Progenitor cell of endocrine pancreas (in vitro differentiated cells): ENCODE data around the gene SERPINB6. TPM values are rescaled to one million over a fixed set of nuclear protein-coding genes. Genes with fewer than 3 reads are reported as not detected.
"Not testable (repeated sequence)": the region's sequence is repeated elsewhere in the genome, so short reads cannot be mapped to it uniquely, and the experiment has no call there.

Experiments used
- DNase-seq: peaks from one replicate; pipeline ENCODE4 v3.0.0; 2021; ENCODE audit warnings: low spot score; ENCODE audit not compliant: unreplicated experiment
- H3K27ac Mint-ChIP-seq: 2 replicates; pipeline ENCODE4 v1.8.0; 2021; ENCODE audit warnings: mild to moderate bottlenecking, moderate library complexity, mixed read lengths
- H3K27me3 Mint-ChIP-seq: 2 replicates; pipeline ENCODE4 v1.8.0; 2021; ENCODE audit warnings: mixed read lengths
- H3K36me3 Mint-ChIP-seq: 2 replicates; pipeline ENCODE4 v1.8.0; 2022; ENCODE audit warnings: mixed read lengths; ENCODE audit not compliant: insufficient read depth
- H3K4me1 Mint-ChIP-seq: 2 replicates; pipeline ENCODE4 v1.8.0; 2021; ENCODE audit warnings: low read depth, mixed read lengths
- H3K4me3 Mint-ChIP-seq: 2 replicates; pipeline ENCODE4 v1.8.0; 2021; ENCODE audit warnings: low read depth, mild to moderate bottlenecking, moderate library complexity, mixed read lengths
- H3K9me3 Mint-ChIP-seq: 2 replicates; pipeline ENCODE4 v1.8.0; 2021; ENCODE audit warnings: low read depth, mixed read lengths
- CTCF ChIP-seq: fragments of 200-600 bp; sonication (generic); IDR thresholded peaks from one replicate; pipeline ENCODE4 v1.5.0; 2021; ENCODE audit warnings: antibody characterized with exemption, mild to moderate bottlenecking; ENCODE audit not compliant: unreplicated experiment
- total RNA-seq: library from RNA; stranded (reverse); gene quantifications from 2 replicates; pipeline ENCODE4 v1.2.1, GENCODE V29; 2021

The SERPINB6 gene
- total RNA-seq, 1 donor from 2014 or later = 226 TPM

GRCh38 chr6:2976571-2977085 is 5.3 kb upstream of the SERPINB6 start:
- TF ChIP-seq CTCF = no peak
- Mint-ChIP-seq H3K36me3 (no peaks in the 10 kb centered on the region), H3K27me3 (peaks cover 5% of the 10 kb centered on the region), H3K4me3 (no peak overlapping the region), H3K27ac (no peak overlapping the region), H3K9me3 (no peaks in the 10 kb centered on the region), H3K4me1 (peaks cover 27% of the 10 kb centered on the region)
- no peak for DNase-seq

GRCh38 chr6:2976060-2976459 is 4.7 kb upstream of the SERPINB6 start:
- Mint-ChIP-seq H3K4me3 (no peak overlapping the region), H3K9me3 (no peaks in the 10 kb centered on the region), H3K4me1 (peaks cover 22% of the 10 kb centered on the region), H3K27me3 (peaks cover 5% of the 10 kb centered on the region), H3K27ac (no peak overlapping the region), H3K36me3 (no peaks in the 10 kb centered on the region)
- no peak for DNase-seq
- TF ChIP-seq CTCF = no peak

GRCh38 chr6:2973676-2974075 is 2.3 kb upstream of the SERPINB6 start:
- H3K27me3 Mint-ChIP-seq = peaks cover 5% of the 10 kb centered on the region
- no peak overlapping the region for H3K27ac Mint-ChIP-seq
- H3K4me3 Mint-ChIP-seq = no peak overlapping the region
- H3K36me3 Mint-ChIP-seq = no peaks in the 10 kb centered on the region
- no peak for TF ChIP-seq CTCF
- DNase-seq = no peak
- H3K4me1 Mint-ChIP-seq = peaks cover 24% of the 10 kb centered on the region
- no peaks in the 10 kb centered on the region for H3K9me3 Mint-ChIP-seq

GRCh38 chr6:2973180-2973579 is 1.8 kb upstream of the SERPINB6 start:
- not testable (repeated sequence) for H3K9me3 Mint-ChIP-seq, H3K4me3 Mint-ChIP-seq, H3K36me3 Mint-ChIP-seq, H3K27me3 Mint-ChIP-seq, DNase-seq
- Mint-ChIP-seq H3K27ac (peak overlapping the region; percentile 52), H3K4me1 (peaks cover 24% of the 10 kb centered on the region)

GRCh38 chr6:2972685-2973084 is 1.3 kb upstream of the SERPINB6 start:
- Mint-ChIP-seq H3K4me1 (peaks cover 25% of the 10 kb centered on the region), H3K27ac (peak overlapping the region; percentile 52), H3K4me3 (peak overlapping the region; percentile 80)
- not testable (repeated sequence) for H3K9me3 Mint-ChIP-seq, DNase-seq, H3K27me3 Mint-ChIP-seq, H3K36me3 Mint-ChIP-seq

GRCh38 chr6:2972219-2972487 is 786 bp upstream of the SERPINB6 start:
- H3K36me3 Mint-ChIP-seq = not testable (repeated sequence)

GRCh38 chr6:2970753-2971419 is 481 bp downstream of the SERPINB6 start:
- no peak for DNase-seq
- no peak for TF ChIP-seq CTCF
- Mint-ChIP-seq H3K4me3 (peak overlapping the region; percentile 84), H3K4me1 (peaks cover 34% of the 10 kb centered on the region), H3K36me3 (peaks cover 2% of the 10 kb centered on the region), H3K27ac (peak overlapping the region; percentile 94), H3K9me3 (no peaks in the 10 kb centered on the region), H3K27me3 (no peaks in the 10 kb centered on the region)

More at GRCh38 chr6:2972219-2972487, 786 bp upstream of the SERPINB6 start:
- Mint-ChIP-seq H3K4me3 (peak overlapping the region; percentile 80), H3K27ac (peak overlapping the region; percentile 93), H3K4me1 (peaks cover 27% of the 10 kb centered on the region)
- not testable (repeated sequence) for H3K27me3 Mint-ChIP-seq, DNase-seq, H3K9me3 Mint-ChIP-seq
